ENCODE data around the gene FSHR.

Gene FSHR

DNA sequence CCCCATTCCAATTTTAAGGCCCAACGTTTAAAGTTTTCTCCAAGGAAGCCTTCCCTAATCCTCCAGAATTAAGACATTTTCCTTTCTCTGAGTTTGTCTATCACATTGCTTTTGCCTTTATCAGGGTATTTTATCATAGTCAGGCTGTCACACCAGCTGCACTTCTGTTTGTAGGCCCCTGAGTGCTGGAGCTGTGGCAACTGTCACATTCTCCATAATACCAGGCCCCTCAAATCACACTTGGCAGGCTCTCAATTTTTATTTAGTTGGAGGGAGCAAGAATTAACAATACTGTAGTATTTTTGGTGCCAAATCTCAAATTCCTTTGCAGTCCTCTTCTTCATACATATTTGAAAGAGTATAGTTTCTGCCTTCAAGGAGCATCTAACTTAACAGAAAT is 122.2 kb downstream of the FSHR start:
- Histone ChIP-seq H3K36me3 (no peaks in the 10 kb centered on the region), H3K9me3 (no peaks in the 10 kb centered on the region), H3K4me3 (ENCODE audit: low read depth, low read length) (no peak overlapping the region), H3K4me1 (no peaks in the 10 kb centered on the region), H3K27me3 (no peaks in the 10 kb centered on the region)
- TF ChIP-seq, protein P1, sequence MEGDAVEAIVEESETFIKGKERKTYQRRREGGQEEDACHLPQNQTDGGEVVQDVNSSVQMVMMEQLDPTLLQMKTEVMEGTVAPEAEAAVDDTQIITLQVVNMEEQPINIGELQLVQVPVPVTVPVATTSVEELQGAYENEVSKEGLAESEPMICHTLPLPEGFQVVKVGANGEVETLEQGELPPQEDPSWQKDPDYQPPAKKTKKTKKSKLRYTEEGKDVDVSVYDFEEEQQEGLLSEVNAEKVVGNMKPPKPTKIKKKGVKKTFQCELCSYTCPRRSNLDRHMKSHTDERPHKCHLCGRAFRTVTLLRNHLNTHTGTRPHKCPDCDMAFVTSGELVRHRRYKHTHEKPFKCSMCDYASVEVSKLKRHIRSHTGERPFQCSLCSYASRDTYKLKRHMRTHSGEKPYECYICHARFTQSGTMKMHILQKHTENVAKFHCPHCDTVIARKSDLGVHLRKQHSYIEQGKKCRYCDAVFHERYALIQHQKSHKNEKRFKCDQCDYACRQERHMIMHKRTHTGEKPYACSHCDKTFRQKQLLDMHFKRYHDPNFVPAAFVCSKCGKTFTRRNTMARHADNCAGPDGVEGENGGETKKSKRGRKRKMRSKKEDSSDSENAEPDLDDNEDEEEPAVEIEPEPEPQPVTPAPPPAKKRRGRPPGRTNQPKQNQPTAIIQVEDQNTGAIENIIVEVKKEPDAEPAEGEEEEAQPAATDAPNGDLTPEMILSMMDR (IDR thresholded peaks at IDR 0.05; ENCODE audit: low read depth, low read length) = no peak
- DNase-seq = no peak

GRCh38 chr2:49029406-49029805 is 124.9 kb downstream of the FSHR start:
- H3K4me1 ChIP-seq = no peaks in the 10 kb centered on the region
- no peak overlapping the region for H3K4me3 ChIP-seq (ENCODE audit: low read depth, low read length)
- no peaks in the 10 kb centered on the region for H3K36me3 ChIP-seq
- H3K27me3 ChIP-seq = no peaks in the 10 kb centered on the region
- DNase-seq = no peak
- TF ChIP-seq, protein P1 (IDR thresholded peaks at IDR 0.05; ENCODE audit: low read depth, low read length) = no peak
- H3K9me3 ChIP-seq = no peaks in the 10 kb centered on the region

DNA sequence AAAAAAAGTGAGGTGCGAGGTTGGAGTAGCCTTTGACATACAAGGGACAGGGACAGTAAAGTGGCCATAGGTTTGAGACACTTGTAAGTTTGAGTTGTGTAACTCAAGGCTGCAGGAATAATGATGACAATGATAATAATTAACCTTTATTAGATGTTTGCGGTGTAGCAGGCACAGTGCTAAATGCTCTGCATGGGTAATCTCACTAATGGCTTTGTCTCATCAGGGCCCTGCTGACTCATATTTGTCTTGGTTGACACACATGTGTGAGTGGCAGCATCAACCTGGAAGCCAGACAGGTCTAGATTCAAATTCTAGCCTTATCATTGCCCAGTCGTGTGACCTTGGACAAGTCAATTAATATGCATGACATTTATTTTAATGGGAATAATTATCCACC is 126.2 kb downstream of the FSHR start:
- Histone ChIP-seq H3K4me3 (ENCODE audit: low read depth, low read length) (no peak overlapping the region), H3K9me3 (no peaks in the 10 kb centered on the region), H3K27me3 (no peaks in the 10 kb centered on the region), H3K36me3 (no peaks in the 10 kb centered on the region), H3K4me1 (no peaks in the 10 kb centered on the region)
- DNase-seq = peak; percentile 2
- TF ChIP-seq, protein P1 (IDR thresholded peaks at IDR 0.05; ENCODE audit: low read depth, low read length) = no peak

DNA sequence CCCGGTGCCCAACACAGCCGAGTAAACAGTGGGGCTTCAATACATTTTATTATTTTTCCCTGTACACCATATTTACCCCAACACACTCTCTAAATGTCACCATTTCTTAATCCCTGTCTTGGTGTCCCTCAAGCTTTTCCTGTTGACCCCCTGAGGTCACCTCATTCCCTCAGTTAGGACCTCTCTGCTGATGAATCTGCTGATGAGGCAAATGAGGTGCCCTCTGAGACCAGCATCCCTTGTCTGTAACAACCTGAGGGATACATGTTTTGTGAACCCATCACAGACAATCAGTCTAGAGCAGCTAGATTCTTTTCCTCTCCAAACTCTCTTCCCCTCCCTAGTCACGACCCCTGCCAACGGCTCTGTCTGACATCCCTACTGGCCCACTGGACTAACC is 127.6 kb downstream of the FSHR start:
- TF ChIP-seq, protein P1 (IDR thresholded peaks at IDR 0.05; ENCODE audit: low read depth, low read length) = no peak
- Histone ChIP-seq H3K36me3 (no peaks in the 10 kb centered on the region), H3K27me3 (no peaks in the 10 kb centered on the region), H3K9me3 (no peaks in the 10 kb centered on the region), H3K4me1 (no peaks in the 10 kb centered on the region), H3K4me3 (ENCODE audit: low read depth, low read length) (no peak overlapping the region)
- no peak for DNase-seq

DNA sequence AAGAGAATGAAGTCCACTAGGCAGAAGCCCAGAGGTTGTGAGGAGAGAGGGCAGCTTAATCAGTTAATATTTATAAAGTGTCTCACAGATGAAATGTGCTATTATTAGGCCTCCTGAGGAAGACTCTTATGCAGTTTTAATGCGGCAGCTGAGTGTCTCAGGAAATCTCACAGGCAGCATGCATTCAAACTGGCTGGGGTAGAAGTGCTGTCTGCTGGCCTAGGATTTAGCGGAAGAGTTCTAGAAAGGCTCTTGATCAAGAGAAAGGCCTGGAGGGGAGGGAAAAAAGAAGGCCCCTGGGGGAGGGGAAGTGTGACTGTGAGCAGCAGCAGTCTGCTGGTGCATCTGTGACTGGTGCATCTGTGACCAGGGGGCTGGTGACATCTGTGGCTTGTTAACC is 133.0 kb downstream of the FSHR start:
- TF ChIP-seq, protein P1 (IDR thresholded peaks at IDR 0.05; ENCODE audit: low read depth, low read length) = no peak
- no peaks in the 10 kb centered on the region for H3K27me3 ChIP-seq
- H3K4me1 ChIP-seq = no peaks in the 10 kb centered on the region
- peak; percentile 17 for DNase-seq
- no peak overlapping the region for H3K4me3 ChIP-seq (ENCODE audit: low read depth, low read length)
- no peaks in the 10 kb centered on the region for H3K36me3 ChIP-seq
- no peaks in the 10 kb centered on the region for H3K9me3 ChIP-seq

DNA sequence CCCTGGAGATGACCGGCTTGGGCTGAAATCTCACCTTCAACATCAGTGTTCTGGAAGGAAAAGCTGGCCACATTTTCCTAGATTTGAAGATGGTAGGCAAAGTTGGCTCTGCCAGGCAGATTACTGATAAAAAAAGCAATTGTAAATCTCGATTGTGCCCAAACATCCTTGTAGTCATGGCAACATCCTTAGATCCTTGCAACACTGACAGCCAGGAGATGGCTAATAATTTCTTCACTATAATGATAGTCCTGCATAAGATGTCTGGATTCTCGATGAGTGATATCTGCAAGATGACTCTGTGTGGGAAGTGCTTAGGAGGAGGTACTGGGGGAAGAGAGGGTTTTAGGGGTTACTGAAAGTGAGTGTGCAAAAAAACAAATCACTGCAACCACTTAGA is 149.1 kb downstream of the FSHR start:
- no peak for DNase-seq
- Histone ChIP-seq H3K4me3 (ENCODE audit: low read depth, low read length) (no peak overlapping the region), H3K9me3 (no peaks in the 10 kb centered on the region), H3K36me3 (no peaks in the 10 kb centered on the region), H3K27me3 (no peaks in the 10 kb centered on the region), H3K4me1 (0 out of 2 replicates have a peak, but pooled peaks cover 3% of the 10 kb centered on the region)
- TF ChIP-seq, protein P1 (IDR thresholded peaks at IDR 0.05; ENCODE audit: low read depth, low read length) = no peak
